Lower lobe of right lung (tissue), 2 donors: ENCODE results near the gene KHNYN. TPM values are rescaled to one million over a fixed set of nuclear protein-coding genes. Genes with fewer than 3 reads are reported as not detected.

Experiments used
- ATAC-seq, 2 donors: fragments of 200-7000 bp; cut with Tn5 transposase; one replicate each; pipeline ENCODE4 v1.9.1; 2020 to 2022; ENCODE audit warnings: mild to moderate bottlenecking in 2 of 2, moderate library complexity in 2 of 2
- DNase-seq: peaks from one replicate; pipeline ENCODE4 v3.0.0-alpha.2; 2020
- H3K27ac ChIP-seq: fragments of 200-600 bp; one replicate; pipeline ENCODE4 v1.8.0; 2022
- H3K27me3 ChIP-seq: fragments of 200-600 bp; one replicate; pipeline ENCODE4 v1.8.0; 2022; ENCODE audit warnings: low read depth
- H3K36me3 ChIP-seq: fragments of 200-600 bp; one replicate; pipeline ENCODE4 v1.8.0; 2022; ENCODE audit warnings: mild to moderate bottlenecking
- H3K4me1 ChIP-seq: fragments of 200-600 bp; one replicate; pipeline ENCODE4 v1.8.0; 2022
- H3K4me3 ChIP-seq: fragments of 200-600 bp; one replicate; pipeline ENCODE4 v1.8.0; 2022; ENCODE audit warnings: mild to moderate bottlenecking
- H3K9me3 ChIP-seq: fragments of 200-600 bp; one replicate; pipeline ENCODE4 v1.8.0; 2022
- intact Hi-C: fragments of 100-400 bp; cut with DNase I; formaldehyde crosslinking; loops from one replicate; pipeline ENCODE4 v1.11.0; 2022
- total RNA-seq: library from RNA; stranded (reverse); fragmentation: NEBNext Ultra II Directional; extraction: Animal tissue kit (Norgen Biotek cat#: 25700); gene quantifications from one replicate; pipeline ENCODE4 v1.2.1, GENCODE V29; 2021
- TF ChIP-seq, protein P1 (sequence below): fragments of 200-600 bp; IDR thresholded peaks from one replicate; pipeline ENCODE4 v1.8.0; 2022; ENCODE audit warnings: antibody characterized with exemption, mild to moderate bottlenecking
- donor health status: DM: no; HTN: yes; CAD: no; lungs with severe emphysema.

The KHNYN gene
- total RNA-seq, 1 donor from 2014 or later, result 61.4 TPM

DNA sequence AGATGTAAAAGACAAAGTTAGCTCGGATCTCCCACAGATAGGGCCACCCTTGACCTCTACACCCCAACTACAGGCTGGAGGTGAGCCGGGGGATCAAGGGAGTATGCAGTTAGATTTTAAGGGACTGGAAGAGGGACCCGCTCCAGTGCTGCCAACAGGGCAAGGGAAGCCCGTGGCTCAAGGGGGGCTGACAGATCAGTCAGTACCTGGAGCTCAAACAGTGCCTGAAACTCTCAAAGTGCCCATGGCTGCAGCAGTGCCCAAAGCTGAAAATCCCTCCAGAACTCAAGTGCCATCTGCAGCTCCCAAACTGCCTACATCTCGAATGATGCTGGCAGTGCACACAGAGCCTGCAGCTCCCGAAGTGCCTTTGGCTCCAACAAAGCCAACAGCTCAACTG is 20.6 kb upstream of the KHNYN start:
- intact Hi-C loops, result no loop called here
- TF ChIP-seq, protein P1, sequence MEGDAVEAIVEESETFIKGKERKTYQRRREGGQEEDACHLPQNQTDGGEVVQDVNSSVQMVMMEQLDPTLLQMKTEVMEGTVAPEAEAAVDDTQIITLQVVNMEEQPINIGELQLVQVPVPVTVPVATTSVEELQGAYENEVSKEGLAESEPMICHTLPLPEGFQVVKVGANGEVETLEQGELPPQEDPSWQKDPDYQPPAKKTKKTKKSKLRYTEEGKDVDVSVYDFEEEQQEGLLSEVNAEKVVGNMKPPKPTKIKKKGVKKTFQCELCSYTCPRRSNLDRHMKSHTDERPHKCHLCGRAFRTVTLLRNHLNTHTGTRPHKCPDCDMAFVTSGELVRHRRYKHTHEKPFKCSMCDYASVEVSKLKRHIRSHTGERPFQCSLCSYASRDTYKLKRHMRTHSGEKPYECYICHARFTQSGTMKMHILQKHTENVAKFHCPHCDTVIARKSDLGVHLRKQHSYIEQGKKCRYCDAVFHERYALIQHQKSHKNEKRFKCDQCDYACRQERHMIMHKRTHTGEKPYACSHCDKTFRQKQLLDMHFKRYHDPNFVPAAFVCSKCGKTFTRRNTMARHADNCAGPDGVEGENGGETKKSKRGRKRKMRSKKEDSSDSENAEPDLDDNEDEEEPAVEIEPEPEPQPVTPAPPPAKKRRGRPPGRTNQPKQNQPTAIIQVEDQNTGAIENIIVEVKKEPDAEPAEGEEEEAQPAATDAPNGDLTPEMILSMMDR, result no peak
- ATAC-seq (no peak), DNase-seq (no peak)
- Histone ChIP-seq H3K4me3 (no peak overlapping the region), H3K9me3 (no peaks in the 10 kb centered on the region), H3K27me3 (no peaks in the 10 kb centered on the region), H3K4me1 (peaks cover 4% of the 10 kb centered on the region), H3K36me3 (peaks cover 52% of the 10 kb centered on the region), H3K27ac (no peak overlapping the region)

- DNase-seq, result no peak
- no peak for ATAC-seq
- Histone ChIP-seq H3K36me3 (peaks cover 60% of the 10 kb centered on the region), H3K9me3 (no peaks in the 10 kb centered on the region), H3K27me3 (no peaks in the 10 kb centered on the region), H3K4me3 (no peak overlapping the region), H3K27ac (no peak overlapping the region), H3K4me1 (no peaks in the 10 kb centered on the region)
- intact Hi-C loops, result loop anchor here (10.0 kb wide), 1 partner anchor 45 kb away; the partner anchor contains the start of gene NFATC4
- TF ChIP-seq, protein P1, result no peak
These were observed 19.8 kb upstream of the KHNYN start for GRCh38 chr14:24409956-24410355.

- Histone ChIP-seq H3K27me3 (no peaks in the 10 kb centered on the region), H3K4me3 (no peak overlapping the region), H3K9me3 (no peaks in the 10 kb centered on the region), H3K27ac (no peak overlapping the region), H3K36me3 (peaks cover 63% of the 10 kb centered on the region), H3K4me1 (no peaks in the 10 kb centered on the region)
- ATAC-seq, result peak; percentile 53 to 62
- DNase-seq, result no peak
- TF ChIP-seq, protein P1, result peak; percentile 74
- intact Hi-C loops, result loop anchor here (10.0 kb wide), 1 partner anchor 47 kb away; the partner anchor contains the start of gene NFATC4
These were observed 18.0 kb upstream of the KHNYN start for GRCh38 chr14:24411443-24412389.

GRCh38 chr14:24414077-24414476 is 15.7 kb upstream of the KHNYN start:
- peaks cover 48% of the 10 kb centered on the region for H3K36me3 ChIP-seq
- intact Hi-C loops, result loop anchor here (10.0 kb wide), 1 partner anchor 49 kb away; the partner anchor contains the start of gene NFATC4
- H3K4me3 ChIP-seq, result no peak overlapping the region
- H3K27ac ChIP-seq, result no peak overlapping the region
- peaks cover 8% of the 10 kb centered on the region for H3K4me1 ChIP-seq
- ATAC-seq, result no peak
- TF ChIP-seq, protein P1, result no peak
- H3K9me3 ChIP-seq, result no peaks in the 10 kb centered on the region
- no peaks in the 10 kb centered on the region for H3K27me3 ChIP-seq
- no peak for DNase-seq

- DNase-seq (no peak), ATAC-seq (no peak)
- intact Hi-C loops, result loop anchor here (10.0 kb wide), 1 partner anchor 50 kb away; the partner anchor contains the start of gene NFATC4
- Histone ChIP-seq H3K27me3 (no peaks in the 10 kb centered on the region), H3K27ac (no peak overlapping the region), H3K36me3 (peaks cover 40% of the 10 kb centered on the region), H3K4me1 (peaks cover 9% of the 10 kb centered on the region), H3K9me3 (no peaks in the 10 kb centered on the region), H3K4me3 (no peak overlapping the region)
- TF ChIP-seq, protein P1, result no peak
These were observed 14.9 kb upstream of the KHNYN start for GRCh38 chr14:24414732-24415420.
